Mononuclear cell (primary cell): ENCODE data around the gene SUN1. TPM values are rescaled to one million over a fixed set of nuclear protein-coding genes. Genes with fewer than 3 reads are reported as not detected.

Experiments
- H3K27me3 ChIP-seq: 2 replicates; pipeline ENCODE4 v1.6.0; 2011; ENCODE audit warnings: low read length, control low read depth; ENCODE audit not compliant: insufficient read depth
- H3K4me1 ChIP-seq: 2 replicates; pipeline ENCODE4 v1.5.1; 2011; ENCODE audit warnings: mild to moderate bottlenecking, low read length, control low read depth; ENCODE audit not compliant: insufficient read depth
- H3K4me3 ChIP-seq: 2 replicates; pipeline ENCODE4 v1.5.1; 2011; ENCODE audit warnings: mild to moderate bottlenecking, low read length, moderate library complexity
- H3K9me3 ChIP-seq: 2 replicates; pipeline ENCODE4 v1.5.1; 2011; ENCODE audit warnings: low read depth, mild to moderate bottlenecking, control low read depth, low read length
- total RNA-seq: library from RNA; depleted of rRNA; stranded (reverse); fragments of >200 nt; gene quantifications from one replicate; pipeline ENCODE4 v1.2.3, GENCODE V29; 2012

Gene SUN1
- total RNA-seq, 1 donor, result 86.3 TPM

- no peaks in the 10 kb centered on the region for H3K27me3 ChIP-seq
- H3K4me1 ChIP-seq, result no peaks in the 10 kb centered on the region
- H3K4me3 ChIP-seq, result no peak overlapping the region
- H3K9me3 ChIP-seq, result no peaks in the 10 kb centered on the region
These were observed 59.0 kb downstream of the SUN1 start for GRCh38 chr7:891291-891690.

- Histone ChIP-seq H3K4me1 (no peaks in the 10 kb centered on the region), H3K4me3 (no peak overlapping the region), H3K9me3 (no peaks in the 10 kb centered on the region), H3K27me3 (no peaks in the 10 kb centered on the region)
These were observed 59.5 kb downstream of the SUN1 start for GRCh38 chr7:891805-892204.

GRCh38 chr7:892648-893593 lies 60.6 kb downstream of the SUN1 start:
- H3K27me3 ChIP-seq, result no peaks in the 10 kb centered on the region
- H3K4me1 ChIP-seq, result no peaks in the 10 kb centered on the region
- no peak overlapping the region for H3K4me3 ChIP-seq
- no peaks in the 10 kb centered on the region for H3K9me3 ChIP-seq

- no peaks in the 10 kb centered on the region for H3K4me1 ChIP-seq
- no peak overlapping the region for H3K4me3 ChIP-seq
These were observed 61.4 kb downstream of the SUN1 start for GRCh38 chr7:893686-894085.

GRCh38 chr7:894164-894867 lies 62.0 kb downstream of the SUN1 start:
- no peaks in the 10 kb centered on the region for H3K27me3 ChIP-seq
- no peaks in the 10 kb centered on the region for H3K9me3 ChIP-seq
- no peak overlapping the region for H3K4me3 ChIP-seq
- no peaks in the 10 kb centered on the region for H3K4me1 ChIP-seq

More at GRCh38 chr7:893686-894085, 61.4 kb downstream of the SUN1 start:
- H3K27me3 ChIP-seq, result no peaks in the 10 kb centered on the region
- H3K9me3 ChIP-seq, result no peaks in the 10 kb centered on the region

GRCh38 chr7:894927-895450 lies 62.7 kb downstream of the SUN1 start:
- Histone ChIP-seq H3K9me3 (no peaks in the 10 kb centered on the region), H3K4me1 (no peaks in the 10 kb centered on the region), H3K4me3 (no peak overlapping the region), H3K27me3 (no peaks in the 10 kb centered on the region)

- Histone ChIP-seq H3K9me3 (no peaks in the 10 kb centered on the region), H3K27me3 (no peaks in the 10 kb centered on the region)
These were observed 63.3 kb downstream of the SUN1 start for GRCh38 chr7:895451-896052.

GRCh38 chr7:896346-897075 lies 64.2 kb downstream of the SUN1 start:
- Histone ChIP-seq H3K4me1 (no peaks in the 10 kb centered on the region), H3K4me3 (no peak overlapping the region), H3K27me3 (no peaks in the 10 kb centered on the region), H3K9me3 (no peaks in the 10 kb centered on the region)

More at GRCh38 chr7:895451-896052, 63.3 kb downstream of the SUN1 start:
- H3K4me1 ChIP-seq, result no peaks in the 10 kb centered on the region
- no peak overlapping the region for H3K4me3 ChIP-seq

- Histone ChIP-seq H3K9me3 (no peaks in the 10 kb centered on the region), H3K4me3 (no peak overlapping the region), H3K4me1 (no peaks in the 10 kb centered on the region), H3K27me3 (no peaks in the 10 kb centered on the region)
These were observed 64.8 kb downstream of the SUN1 start for GRCh38 chr7:897086-897485.

- H3K9me3 ChIP-seq, result no peaks in the 10 kb centered on the region
- H3K4me1 ChIP-seq, result no peaks in the 10 kb centered on the region
- H3K27me3 ChIP-seq, result no peaks in the 10 kb centered on the region
- H3K4me3 ChIP-seq, result no peak overlapping the region
These were observed 65.6 kb downstream of the SUN1 start for GRCh38 chr7:897771-898376.

GRCh38 chr7:898460-898854 lies 66.2 kb downstream of the SUN1 start:
- H3K4me1 ChIP-seq, result no peaks in the 10 kb centered on the region
- no peaks in the 10 kb centered on the region for H3K9me3 ChIP-seq
- no peak overlapping the region for H3K4me3 ChIP-seq
- no peaks in the 10 kb centered on the region for H3K27me3 ChIP-seq

- Histone ChIP-seq H3K4me1 (no peaks in the 10 kb centered on the region), H3K4me3 (no peak overlapping the region), H3K9me3 (no peaks in the 10 kb centered on the region)
These were observed 66.8 kb downstream of the SUN1 start for GRCh38 chr7:898855-899681.

GRCh38 chr7:899806-900205 lies 67.5 kb downstream of the SUN1 start:
- no peaks in the 10 kb centered on the region for H3K9me3 ChIP-seq
- no peaks in the 10 kb centered on the region for H3K27me3 ChIP-seq
- no peak overlapping the region for H3K4me3 ChIP-seq
- H3K4me1 ChIP-seq, result no peaks in the 10 kb centered on the region

More at GRCh38 chr7:898855-899681, 66.8 kb downstream of the SUN1 start:
- H3K27me3 ChIP-seq, result no peaks in the 10 kb centered on the region
